K562 (cell line): Measurements from ENCODE around the gene GPD2. TPM values are rescaled to one million over a fixed set of nuclear protein-coding genes. Genes with fewer than 3 reads are reported as not detected.

Source experiments
- ATAC-seq: fragments of 200-7000 bp; cut with Tn5 transposase; 3 replicates; pipeline ENCODE4 v1.9.1; 2020; ENCODE audit warnings: moderate library complexity
- BruUV-seq: library from RNA; stranded (reverse); fragments of 400-500 nt; replicated peaks from 2 replicates; lab custom pipeline; 2021; lab: Mats Ljungman, UMichigan
- CTCF ChIA-PET: fragments of 300-600 bp; formaldehyde crosslinking; extraction: SDS; loops from one replicate; lab custom pipeline; 2021; ENCODE audit warnings: low intra/inter-chr PET ratio; lab: Yijun Ruan, JAX
- POLR2A ChIA-PET: fragments of 300-600, 350-650 bp; sonication (Branson Sonifier 250); formaldehyde crosslinking; extraction: SDS; loops from one replicate; lab custom pipeline; 2021; ENCODE audit warnings: antibody characterized with exemption, inconsistent platforms; lab: Yijun Ruan, JAX
- DNase-seq, 4 experiments: peaks; one replicate each; pipeline versions ENCODE4 v3.0.0 to v3.0.0-alpha.2; 2011 to 2018; ENCODE audit warnings: low spot score in 3 of 4, mixed read lengths in 3 of 4; ENCODE audit errors: extremely low read depth in 1 of 4
- FAIRE-seq: peaks from 2 replicates; lab custom pipeline; 2011; peaks lifted over from hg19 to GRCh38; lab: Jason Lieb, UNC
- H2AFZ ChIP-seq: 2 replicates; pipeline ENCODE4 v1.6.0; 2011; ENCODE audit warnings: low read depth, low read length, control low read depth, inconsistent platforms
- H3K27ac ChIP-seq: fragments of 200-600 bp; 3 replicates; pipeline ENCODE4 v1.8.0; 2011; ENCODE audit warnings: low read depth, mild to moderate bottlenecking, control low read depth, inconsistent platforms, low read length, moderate library complexity, mixed read lengths; ENCODE audit errors: extremely low read depth
- H3K27me3 ChIP-seq, 2 experiments: fragments of 300-600 bp in 1 of 2; 2 replicates in 1 of 2; 3 replicates in 1 of 2; pipeline versions ENCODE4 v1.6.0 to v1.8.0; 2011; ENCODE audit warnings: inconsistent platforms in 2 of 2, low read length in 2 of 2, mild to moderate bottlenecking in 1 of 2, mixed read lengths in 1 of 2, moderate library complexity in 1 of 2; ENCODE audit not compliant: control insufficient read depth in 2 of 2, insufficient read depth in 2 of 2
- H3K36me3 ChIP-seq: fragments of 300-600 bp; 3 replicates; pipeline ENCODE4 v1.8.0; 2011; ENCODE audit warnings: mild to moderate bottlenecking, low read length, inconsistent platforms; ENCODE audit not compliant: control insufficient read depth, insufficient read depth
- H3K4me1 ChIP-seq, 2 experiments: fragments of 200-600 bp in 1 of 2; replicated peaks in 1 of 2; 2 replicates in 1 of 2; 3 replicates in 1 of 2; pipeline versions ENCODE4 v1.5.1 to v1.8.0; 2011; ENCODE audit warnings: inconsistent platforms in 2 of 2, low read length in 2 of 2, mild to moderate bottlenecking in 1 of 2, mixed read lengths in 1 of 2, moderate library complexity in 1 of 2; ENCODE audit not compliant: control insufficient read depth in 2 of 2, insufficient read depth in 2 of 2
- H3K4me2 ChIP-seq: 2 replicates; pipeline ENCODE4 v1.6.1; 2011; ENCODE audit warnings: low read length, control low read depth, inconsistent platforms, mixed read lengths; ENCODE audit not compliant: insufficient read depth
- H3K4me3 ChIP-seq: fragments of 200-600 bp; sonication (generic), shearing (Covaris generic); 2 replicates; pipeline ENCODE4 v1.5.1; 2016; ENCODE audit warnings: control low read depth, inconsistent platforms
- H3K79me2 ChIP-seq: fragments of 200-600 bp; 3 replicates; pipeline ENCODE4 v1.8.0; 2011; ENCODE audit warnings: low read length, inconsistent platforms; ENCODE audit not compliant: control insufficient read depth, insufficient read depth
- H3K9ac ChIP-seq, 2 experiments: 2 replicates each; pipeline versions ENCODE4 v1.6.0 to v1.6.1; 2011; ENCODE audit warnings: low read depth in 2 of 2, low read length in 2 of 2, control low read depth in 1 of 2, inconsistent platforms in 1 of 2, mild to moderate bottlenecking in 1 of 2, mixed read lengths in 1 of 2; ENCODE audit not compliant: insufficient read depth in 1 of 2
- H3K9me1 ChIP-seq: one replicate; pipeline ENCODE4 v1.6.0; 2011; ENCODE audit warnings: inconsistent platforms, mild to moderate bottlenecking, low read length, moderate library complexity; ENCODE audit not compliant: control insufficient read depth, insufficient read depth
- H3K9me3 ChIP-seq: replicated peaks from 2 replicates; pipeline ENCODE4 v1.5.1; 2011; ENCODE audit warnings: low read depth, low read length, inconsistent platforms; ENCODE audit not compliant: control insufficient read depth, insufficient read depth
- H4K20me1 ChIP-seq: replicated peaks from 2 replicates; pipeline ENCODE4 v1.6.1; 2011; ENCODE audit warnings: low read length, inconsistent platforms, mixed read lengths; ENCODE audit not compliant: control insufficient read depth, insufficient read depth
- ILF3 ChIP-seq: fragments of 450-650 bp; IDR thresholded peaks from 2 replicates; pipeline ENCODE4 v1.6.1; 2018; ENCODE audit warnings: antibody characterized with exemption, mild to moderate bottlenecking, moderate library complexity, borderline replicate concordance
- KDM5B ChIP-seq: fragments of 200-600 bp; sonication (generic); IDR thresholded peaks from 2 replicates; pipeline ENCODE4 v1.6.1; 2012; ENCODE audit warnings: low read depth, mild to moderate bottlenecking, moderate library complexity, low read length, control low read depth, inconsistent platforms; ENCODE audit not compliant: insufficient replicate concordance
- MTF1 ChIP-seq: fragments of 250-450 bp; sonication (Bioruptor Pico); IDR thresholded peaks from 2 replicates; pipeline ENCODE4 v1.9.0; 2021; ENCODE audit warnings: moderate library complexity, mild to moderate bottlenecking, inconsistent platforms, borderline replicate concordance
- ZNF507 ChIP-seq: conservative IDR thresholded peaks from 2 replicates; pipeline ENCODE4 v1.6.1; 2017; ENCODE audit warnings: missing genetic modification characterization, missing compliant biosample characterization
- WGBS: fragments of 100-300 bp; shearing (Covaris generic); methylation state at CpG from one replicate; pipeline ENCODE4 v1.1.6; 2016; ENCODE audit warnings: low coverage, mixed read lengths; ENCODE audit not compliant: insufficient coverage; ENCODE audit errors: missing lambda C conversion rate; 5-methylcytosine and 5-hydroxymethylcytosine counted together
- in situ Hi-C: fragments of 300-500 bp; cut with MboI; formaldehyde crosslinking; loops from 4 replicates; pipeline ENCODE4 v1.15.0; 2018; ENCODE audit warnings: inconsistent platforms, mixed read lengths
- intact Hi-C: fragments of 100-400 bp; cut with micrococcal nuclease; formaldehyde crosslinking; loops from 2 replicates; pipeline ENCODE4 v1.14.2; 2022
- polyA plus RNA-seq, 8 experiments: library from polyadenylated mRNA; depleted of rRNA in 4 of 8; stranded (reverse) in 5 of 8; unstranded in 3 of 8; fragments of >200 nt; fragmentation: Nextera tagmentation in 2 of 8; fragmentation: Illumina TruSeq in 1 of 8; extraction: Ambion mirVana in 2 of 8; extraction: Trizol in 1 of 8; gene quantifications; 2 replicates each; pipeline versions ENCODE4 v1.2.1 to v1.2.3, GENCODE V29; 2011 to 2014; ENCODE audit warnings: inconsistent platforms in 1 of 8, missing spikeins in 1 of 8
- total RNA-seq, 7 experiments: library from RNA; depleted of rRNA in 6 of 7; stranded (reverse); fragments of >200 nt in 6 of 7; fragmentation: Illumina TruSeq in 2 of 7; extraction: Trizol in 2 of 7; gene quantifications; 2 replicates each; pipeline versions ENCODE4 v1.2.1 to v1.2.3, GENCODE V29; 2011 to 2021; ENCODE audit warnings: low replicate concordance in 1 of 7
- TF ChIP-seq, protein P1 (sequence below): sonication (generic); formaldehyde crosslinking; IDR thresholded peaks from 2 replicates; pipeline ENCODE4 v1.9.0; 2022; ENCODE audit warnings: mild to moderate bottlenecking, missing genetic modification reagents
- TF ChIP-seq, protein P2 (sequence below): fragments of 450-650 bp; formaldehyde crosslinking; IDR thresholded peaks from 2 replicates; pipeline ENCODE4 v1.4.0; 2020; ENCODE audit warnings: mild to moderate bottlenecking, moderate library complexity

Gene GPD2
- total and polyA plus RNA-seq, 9 of the 15 experiments (the other 6 are each of a cell fraction or from before 2014, with no cell fraction given), result 5.2 to 39.2 (median 19.0) TPM

DNA sequence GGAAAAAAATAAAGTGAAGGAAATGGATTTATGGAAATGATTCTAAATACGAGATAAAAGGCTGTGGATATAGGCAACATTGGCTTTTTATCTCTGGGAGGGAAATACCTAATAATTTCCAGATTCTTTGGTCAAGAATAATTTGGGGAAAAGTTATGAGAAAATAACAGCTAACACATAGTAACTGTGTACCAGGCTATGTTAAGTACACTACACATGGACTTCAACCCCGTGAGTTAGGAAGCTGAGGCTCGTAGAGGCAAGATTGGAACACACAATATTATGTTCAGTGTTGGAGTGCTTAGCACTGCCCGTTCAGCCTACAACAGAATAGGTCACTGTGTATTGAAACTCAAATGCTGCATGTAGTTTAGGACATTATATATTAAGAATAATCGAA, 34.3 kb upstream of the GPD2 start:
- peak in 1 of 4 experiments; percentile 25 for DNase-seq
- Histone ChIP-seq H3K4me2 (peak overlapping the region; percentile 62), H2AFZ (peak overlapping the region; percentile 82), H3K36me3 (no peaks in the 10 kb centered on the region), H3K9me1 (no peaks in the 10 kb centered on the region), H3K79me2 (no peaks in the 10 kb centered on the region), H4K20me1 (0 out of 2 replicates have a peak, but pooled peaks cover 3% of the 10 kb centered on the region), H3K27ac (0 out of 3 replicates have a peak overlapping the region, but pooled peaks have one; percentile 25), H3K4me1 (peaks cover 8 to 18% of the 10 kb centered on the region in 2 experiments; a peak in 4 of 5 replicates), H3K27me3 (no peaks in the 10 kb centered on the region), H3K9me3 (no peaks in the 10 kb centered on the region), H3K4me3 (peak overlapping the region; percentile 63; the same call in 1 of the 2 replicates), H3K9ac (peak overlapping the region in 1 of 2 experiments; percentile 81; a peak in 2 of 4 replicates)
- 18% methylated on average over 5 of the region's 5 CpGs for WGBS
- POLR2A ChIA-PET, result interaction anchor here (1.0 to 1.2 kb wide), 2 partner anchors 22 to 61 kb away, joined by 3 to 4 read pairs; no protein-coding TSS in a partner anchor
- in situ Hi-C loops (no loop called here), intact Hi-C loops (loop anchor here (5.0 to 10.0 kb wide), 2 partner anchors 793 to 1040 kb away; no protein-coding TSS in a partner anchor)
- peak; percentile 15 for FAIRE-seq
- no TSS peak for BruUV-seq
- 0 out of 3 replicates have a peak, but pooled peaks have one; percentile 6 for ATAC-seq
- CTCF ChIA-PET, result no interaction called here
- no peak for TF ChIP-seq ILF3
- no peak for TF ChIP-seq KDM5B
- TF ChIP-seq, protein P1, sequence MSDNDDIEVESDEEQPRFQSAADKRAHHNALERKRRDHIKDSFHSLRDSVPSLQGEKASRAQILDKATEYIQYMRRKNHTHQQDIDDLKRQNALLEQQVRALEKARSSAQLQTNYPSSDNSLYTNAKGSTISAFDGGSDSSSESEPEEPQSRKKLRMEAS, result no peak
- peak; percentile 51; the same call in 1 of the 2 replicates for TF ChIP-seq ZNF507
- TF ChIP-seq, protein P2, sequence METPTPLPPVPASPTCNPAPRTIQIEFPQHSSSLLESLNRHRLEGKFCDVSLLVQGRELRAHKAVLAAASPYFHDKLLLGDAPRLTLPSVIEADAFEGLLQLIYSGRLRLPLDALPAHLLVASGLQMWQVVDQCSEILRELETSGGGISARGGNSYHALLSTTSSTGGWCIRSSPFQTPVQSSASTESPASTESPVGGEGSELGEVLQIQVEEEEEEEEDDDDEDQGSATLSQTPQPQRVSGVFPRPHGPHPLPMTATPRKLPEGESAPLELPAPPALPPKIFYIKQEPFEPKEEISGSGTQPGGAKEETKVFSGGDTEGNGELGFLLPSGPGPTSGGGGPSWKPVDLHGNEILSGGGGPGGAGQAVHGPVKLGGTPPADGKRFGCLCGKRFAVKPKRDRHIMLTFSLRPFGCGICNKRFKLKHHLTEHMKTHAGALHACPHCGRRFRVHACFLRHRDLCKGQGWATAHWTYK (CRISPR knock-in tag), result no peak
- TF ChIP-seq MTF1 (CRISPR knock-in tag), result no peak
